ENCODE results near the gene ZNF618.

Gene ZNF618

GRCh38 chr9:114049441-114050225 lies 173.5 kb downstream of the ZNF618 start:
- no peak for TF ChIP-seq CTCF (conservative IDR thresholded peaks at IDR 0.05; ENCODE audit: low read depth, low read length)
- no peak overlapping the region for H3K4me3 ChIP-seq (ENCODE audit: low read depth, low read length)
- no peak for DNase-seq (ENCODE audit: low read depth)

DNA sequence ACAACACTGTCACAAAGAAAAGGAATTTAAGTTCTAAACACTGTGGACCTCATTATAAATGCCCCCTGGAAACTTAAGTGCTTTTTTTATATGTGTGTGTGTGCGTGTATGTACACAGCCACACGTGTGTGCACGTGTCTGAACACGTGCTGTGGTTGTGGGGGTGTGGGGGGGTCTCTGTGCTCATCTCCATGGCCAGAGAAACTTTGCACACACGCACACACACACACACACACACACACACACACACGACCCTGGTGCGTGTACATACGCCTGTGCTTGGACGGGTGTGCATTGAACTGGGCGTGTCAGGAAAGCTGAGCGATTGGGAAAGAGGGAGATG lies 174.1 kb downstream of the ZNF618 start:
- DNase-seq (ENCODE audit: low read depth) = no peak

GRCh38 chr9:114050646-114051045 lies 174.5 kb downstream of the ZNF618 start:
- no peak for DNase-seq (ENCODE audit: low read depth)
- no peak overlapping the region for H3K4me3 ChIP-seq (ENCODE audit: low read depth, low read length)
- TF ChIP-seq CTCF (conservative IDR thresholded peaks at IDR 0.05; ENCODE audit: low read depth, low read length) = no peak

More for the DNA sequence above, 174.1 kb downstream of the ZNF618 start:
- no peak overlapping the region for H3K4me3 ChIP-seq (ENCODE audit: low read depth, low read length)
- TF ChIP-seq CTCF (conservative IDR thresholded peaks at IDR 0.05; ENCODE audit: low read depth, low read length) = no peak

DNA sequence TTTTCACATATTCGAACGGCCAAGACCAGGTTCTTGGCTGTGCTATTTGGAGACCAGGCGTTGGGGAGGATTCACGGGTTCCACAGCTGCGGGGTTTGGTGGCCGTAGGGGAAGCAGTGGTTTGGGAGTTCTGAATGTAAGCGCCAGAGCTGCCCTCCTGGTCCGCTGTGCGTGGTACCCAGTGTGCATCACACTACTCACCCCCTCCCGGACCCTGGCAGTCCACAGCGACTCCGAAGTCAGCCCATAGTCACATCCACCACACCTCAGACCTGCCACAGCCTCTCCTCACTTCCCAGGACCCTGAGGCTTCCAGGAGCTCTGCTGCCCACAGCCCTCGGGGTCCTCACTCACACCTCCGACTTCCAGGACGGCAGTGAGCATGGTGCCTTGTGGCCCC lies 175.2 kb downstream of the ZNF618 start:
- no peak for TF ChIP-seq CTCF (conservative IDR thresholded peaks at IDR 0.05; ENCODE audit: low read depth, low read length)
- no peak overlapping the region for H3K4me3 ChIP-seq (ENCODE audit: low read depth, low read length)
- no peak for DNase-seq (ENCODE audit: low read depth)

DNA sequence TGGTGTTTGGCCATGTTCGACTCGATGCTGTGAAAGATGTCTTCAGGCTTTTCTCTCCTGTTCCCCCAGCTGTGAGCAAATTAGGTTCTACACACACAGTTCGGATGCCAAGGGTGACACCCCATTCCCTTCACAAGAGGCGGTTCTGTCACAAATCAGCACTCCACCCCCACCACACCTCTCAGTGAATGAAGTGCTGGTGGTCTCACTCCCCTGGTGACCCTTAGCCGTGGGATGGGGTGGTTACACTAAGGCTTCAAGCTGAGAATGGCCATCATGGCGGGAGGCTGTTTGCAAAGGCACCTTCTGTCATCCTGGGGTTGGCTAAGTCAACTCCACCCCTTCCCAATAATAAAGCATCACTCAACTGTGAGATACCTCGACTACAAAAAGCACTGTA lies 175.6 kb downstream of the ZNF618 start:
- TF ChIP-seq CTCF (conservative IDR thresholded peaks at IDR 0.05; ENCODE audit: low read depth, low read length) = no peak
- DNase-seq (ENCODE audit: low read depth) = no peak
- no peak overlapping the region for H3K4me3 ChIP-seq (ENCODE audit: low read depth, low read length)

DNA sequence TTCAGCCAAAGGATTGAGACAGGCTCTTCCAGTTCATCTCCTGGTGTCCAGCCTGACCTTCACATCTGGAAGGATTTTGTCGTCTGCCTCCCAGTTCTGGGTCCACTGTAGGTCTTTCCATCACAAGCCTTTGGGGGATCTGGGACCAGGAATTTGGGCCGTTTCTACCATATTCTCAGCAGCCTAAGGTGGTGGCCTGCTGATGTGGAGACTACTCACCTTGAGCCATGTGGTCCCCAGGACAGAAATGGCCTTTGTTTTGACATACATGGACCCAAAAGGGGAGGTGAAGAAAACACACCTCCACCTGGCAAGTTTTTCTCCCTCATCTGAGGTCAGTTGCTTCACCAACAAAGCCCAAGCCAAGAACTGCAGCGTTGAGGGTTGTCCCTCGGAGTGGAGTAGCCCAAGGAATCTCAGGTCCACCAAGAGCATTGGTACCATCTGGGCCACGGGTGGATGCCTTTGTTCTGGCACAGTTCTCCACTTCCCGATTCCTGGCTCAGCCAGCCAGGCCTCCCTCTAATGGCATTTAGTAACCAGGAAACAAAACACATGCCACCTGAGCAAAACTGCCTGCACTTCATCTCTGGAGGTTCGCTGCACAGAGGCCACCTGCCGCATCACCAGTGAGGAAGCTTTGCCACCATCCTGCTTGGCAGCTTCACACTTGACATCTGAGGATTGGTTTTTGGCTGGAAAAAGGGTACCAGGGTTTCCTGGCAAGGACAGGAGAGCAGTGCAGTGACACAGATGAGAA lies 177.3 kb downstream of the ZNF618 start:
- DNase-seq (ENCODE audit: low read depth) = no peak
- no peak overlapping the region for H3K4me3 ChIP-seq (ENCODE audit: low read depth, low read length)
- TF ChIP-seq CTCF (conservative IDR thresholded peaks at IDR 0.05; ENCODE audit: low read depth, low read length) = no peak

Measured in choroid plexus epithelial cell (primary cell).